C4-2B (cell line): ENCODE results near the gene TELO2.

Experiments used
- H3K27ac ChIP-seq: fragments of 450-650 bp; 2 replicates; pipeline ENCODE4 v1.5.1; 2017
- CTCF ChIP-seq: fragments of 450-650 bp; conservative IDR thresholded peaks from 2 replicates; pipeline ENCODE4 v1.5.1; 2017; ENCODE audit warnings: mild to moderate bottlenecking
- ZFX ChIP-seq: fragments of 450-650 bp; IDR thresholded peaks from 2 replicates; pipeline ENCODE4 v1.6.1; 2017

The TELO2 gene

GRCh38 chr16:1552129-1552528, 59.0 kb downstream of the TELO2 start:
- H3K27ac ChIP-seq: no peak overlapping the region
- no peak for TF ChIP-seq ZFX
- TF ChIP-seq CTCF: no peak

GRCh38 chr16:1553946-1554825, 61.0 kb downstream of the TELO2 start:
- no peak for TF ChIP-seq ZFX
- no peak for TF ChIP-seq CTCF
- H3K27ac ChIP-seq: no peak overlapping the region

- TF ChIP-seq CTCF (no peak), ZFX (no peak)
- no peak overlapping the region for H3K27ac ChIP-seq
These were observed 61.8 kb downstream of the TELO2 start for GRCh38 chr16:1554826-1555445.

GRCh38 chr16:1556254-1556653, 63.1 kb downstream of the TELO2 start:
- H3K27ac ChIP-seq: peak overlapping the region; percentile 10; the same call in 1 of the 2 replicates
- TF ChIP-seq ZFX: no peak
- TF ChIP-seq CTCF: no peak; the same call in 1 of the 2 replicates

GRCh38 chr16:1557074-1557473, 63.9 kb downstream of the TELO2 start:
- TF ChIP-seq ZFX (no peak), CTCF (no peak)
- no peak overlapping the region; the same call in 1 of the 2 replicates for H3K27ac ChIP-seq

GRCh38 chr16:1557576-1557975, 64.4 kb downstream of the TELO2 start:
- H3K27ac ChIP-seq: no peak overlapping the region
- no peak for TF ChIP-seq ZFX
- TF ChIP-seq CTCF: no peak

GRCh38 chr16:1559446-1559975, 66.4 kb downstream of the TELO2 start:
- TF ChIP-seq CTCF (no peak), ZFX (no peak)
- no peak overlapping the region for H3K27ac ChIP-seq
